ENCODE results near the gene NPHP4. TPM values are rescaled to one million over a fixed set of nuclear protein-coding genes. Genes with fewer than 3 reads are reported as not detected.
"Not testable (repeated sequence)": the region's sequence is repeated elsewhere in the genome, so short reads cannot be mapped to it uniquely, and the experiment has no call there.

The NPHP4 gene
- total RNA-seq, 1 experiment from 2014 or later: 10.7 TPM

- Histone ChIP-seq H3K9me3 (no peaks in the 10 kb centered on the region), H3K4me3 (no peak overlapping the region), H3K36me3 (no peaks in the 10 kb centered on the region), H3K27me3 (no peaks in the 10 kb centered on the region)
- no peak for DNase-seq
Measured at GRCh38 chr1:5864256-5864655, 128.0 kb downstream of the NPHP4 start.

GRCh38 chr1:5863238-5863637 is 129.0 kb downstream of the NPHP4 start:
- no peak for DNase-seq
- Histone ChIP-seq H3K36me3 (no peaks in the 10 kb centered on the region), H3K9me3 (no peaks in the 10 kb centered on the region), H3K27me3 (no peaks in the 10 kb centered on the region), H3K4me3 (no peak overlapping the region)

- no peaks in the 10 kb centered on the region for H3K9me3 ChIP-seq
- no peaks in the 10 kb centered on the region for H3K36me3 ChIP-seq
- H3K4me3 ChIP-seq: no peak overlapping the region
- DNase-seq: no peak
- no peaks in the 10 kb centered on the region for H3K27me3 ChIP-seq
Measured at GRCh38 chr1:5861871-5862825, 130.1 kb downstream of the NPHP4 start.

GRCh38 chr1:5860277-5860676 is 131.9 kb downstream of the NPHP4 start:
- no peaks in the 10 kb centered on the region for H3K27me3 ChIP-seq

GRCh38 chr1:5859766-5860165 is 132.5 kb downstream of the NPHP4 start:
- H3K4me3 ChIP-seq: no peak overlapping the region
- no peaks in the 10 kb centered on the region for H3K36me3 ChIP-seq
- H3K9me3 ChIP-seq: no peaks in the 10 kb centered on the region
- no peaks in the 10 kb centered on the region for H3K27me3 ChIP-seq
- DNase-seq: no peak

More at GRCh38 chr1:5860277-5860676, 131.9 kb downstream of the NPHP4 start:
- no peaks in the 10 kb centered on the region for H3K9me3 ChIP-seq
- no peak for DNase-seq
- no peak overlapping the region for H3K4me3 ChIP-seq
- no peaks in the 10 kb centered on the region for H3K36me3 ChIP-seq

GRCh38 chr1:5858844-5859407 is 133.3 kb downstream of the NPHP4 start:
- DNase-seq: no peak
- no peaks in the 10 kb centered on the region for H3K27me3 ChIP-seq
- H3K36me3 ChIP-seq: no peaks in the 10 kb centered on the region
- H3K9me3 ChIP-seq: no peaks in the 10 kb centered on the region
- no peak overlapping the region for H3K4me3 ChIP-seq

GRCh38 chr1:5858246-5858645 is 134.0 kb downstream of the NPHP4 start:
- no peaks in the 10 kb centered on the region for H3K36me3 ChIP-seq
- H3K27me3 ChIP-seq: no peaks in the 10 kb centered on the region
- H3K9me3 ChIP-seq: no peaks in the 10 kb centered on the region
- no peak overlapping the region for H3K4me3 ChIP-seq
- no peak for DNase-seq

- Histone ChIP-seq H3K9me3 (no peaks in the 10 kb centered on the region), H3K36me3 (no peaks in the 10 kb centered on the region), H3K4me3 (no peak overlapping the region), H3K27me3 (no peaks in the 10 kb centered on the region)
- no peak for DNase-seq
Measured at GRCh38 chr1:5857508-5858090, 134.6 kb downstream of the NPHP4 start.

- H3K4me3 ChIP-seq: no peak overlapping the region
- H3K9me3 ChIP-seq: no peaks in the 10 kb centered on the region
- no peaks in the 10 kb centered on the region for H3K36me3 ChIP-seq
- no peak for DNase-seq
- no peaks in the 10 kb centered on the region for H3K27me3 ChIP-seq
Measured at GRCh38 chr1:5857011-5857410, 135.2 kb downstream of the NPHP4 start.

GRCh38 chr1:5856246-5856815 is 135.9 kb downstream of the NPHP4 start:
- Histone ChIP-seq H3K4me3 (no peak overlapping the region), H3K36me3 (no peaks in the 10 kb centered on the region), H3K27me3 (no peaks in the 10 kb centered on the region), H3K9me3 (no peaks in the 10 kb centered on the region)
- no peak for DNase-seq

GRCh38 chr1:5855196-5855897 is 136.9 kb downstream of the NPHP4 start:
- Histone ChIP-seq H3K9me3 (no peaks in the 10 kb centered on the region), H3K36me3 (no peaks in the 10 kb centered on the region), H3K27me3 (no peaks in the 10 kb centered on the region), H3K4me3 (no peak overlapping the region)
- DNase-seq: no peak

- no peak for DNase-seq
- Histone ChIP-seq H3K9me3 (no peaks in the 10 kb centered on the region), H3K36me3 (no peaks in the 10 kb centered on the region), H3K4me3 (no peak overlapping the region), H3K27me3 (no peaks in the 10 kb centered on the region)
Measured at GRCh38 chr1:5854754-5855153, 137.5 kb downstream of the NPHP4 start.

- not testable (repeated sequence) for H3K27me3 ChIP-seq, H3K4me3 ChIP-seq, DNase-seq, H3K9me3 ChIP-seq, H3K36me3 ChIP-seq
Measured at GRCh38 chr1:5853858-5854257, 138.4 kb downstream of the NPHP4 start.

GRCh38 chr1:5850503-5850902 is 141.7 kb downstream of the NPHP4 start:
- Histone ChIP-seq H3K4me3 (no peak overlapping the region), H3K27me3 (no peaks in the 10 kb centered on the region), H3K9me3 (no peaks in the 10 kb centered on the region), H3K36me3 (no peaks in the 10 kb centered on the region)
- peak; percentile 20 for DNase-seq

- H3K36me3 ChIP-seq: no peaks in the 10 kb centered on the region
- no peak for DNase-seq
- H3K4me3 ChIP-seq: no peak overlapping the region
- no peaks in the 10 kb centered on the region for H3K27me3 ChIP-seq
- H3K9me3 ChIP-seq: no peaks in the 10 kb centered on the region
Measured at GRCh38 chr1:5849550-5849949, 142.7 kb downstream of the NPHP4 start.

- no peaks in the 10 kb centered on the region for H3K27me3 ChIP-seq
- no peak for DNase-seq
- H3K4me3 ChIP-seq: no peak overlapping the region
- H3K36me3 ChIP-seq: no peaks in the 10 kb centered on the region
- no peaks in the 10 kb centered on the region for H3K9me3 ChIP-seq
Measured at GRCh38 chr1:5847013-5847659, 145.1 kb downstream of the NPHP4 start.

Data from MG63 (cell line).